HepG2 (cell line): ENCODE measurements around the gene DSCAM. TPM values are rescaled to one million over a fixed set of nuclear protein-coding genes. Genes with fewer than 3 reads are reported as not detected.

Experiments used
- ATAC-seq: fragments of 200-7000 bp; cut with Tn5 transposase; 3 replicates; pipeline ENCODE4 v1.9.1; 2020; ENCODE audit warnings: mild to moderate bottlenecking, moderate library complexity
- BruUV-seq: library from RNA; stranded (reverse); fragments of 400-500 nt; replicated peaks from 2 replicates; lab custom pipeline; 2021; lab: Mats Ljungman, UMichigan
- CTCF ChIA-PET: fragments of 300-600 bp; formaldehyde crosslinking; extraction: SDS; loops from one replicate; lab custom pipeline; 2021; ENCODE audit warnings: low total read pairs, inconsistent platforms, low intra/inter-chr PET ratio; lab: Yijun Ruan, JAX
- POLR2A ChIA-PET: fragments of 350-600 bp; sonication (Branson Sonifier 250); formaldehyde crosslinking; loops from one replicate; lab custom pipeline; 2020; ENCODE audit warnings: antibody characterized with exemption, inconsistent platforms; lab: Yijun Ruan, JAX
- DNase-seq: peaks from one replicate; pipeline ENCODE4 v3.0.0-alpha.2; 2015; ENCODE audit warnings: low spot score
- FAIRE-seq: peaks from 3 replicates; lab custom pipeline; 2011; peaks lifted over from hg19 to GRCh38; lab: Jason Lieb, UNC
- H2AFZ ChIP-seq: one replicate; pipeline ENCODE4 v1.6.1; 2011; ENCODE audit warnings: low read length, inconsistent platforms
- H3K27ac ChIP-seq: fragments of 300-600 bp; 3 replicates; pipeline ENCODE4 v1.8.0; 2011; ENCODE audit warnings: mixed run types, mild to moderate bottlenecking, mixed read lengths, low read length, inconsistent platforms; ENCODE audit not compliant: insufficient read depth; ENCODE audit errors: extremely low read length
- H3K27me3 ChIP-seq, 2 experiments: fragments of 200-600 bp in 1 of 2; 2 replicates in 1 of 2; 3 replicates in 1 of 2; pipeline versions ENCODE4 v1.6.0 to v1.8.0; 2011; ENCODE audit warnings: low read length in 2 of 2, mild to moderate bottlenecking in 2 of 2, moderate library complexity in 2 of 2, inconsistent platforms in 1 of 2; ENCODE audit not compliant: insufficient read depth in 2 of 2, control insufficient read depth in 1 of 2
- H3K36me3 ChIP-seq, 2 experiments: fragments of 200-600 bp in 1 of 2; replicated peaks in 1 of 2; 2 replicates in 1 of 2; 3 replicates in 1 of 2; pipeline versions ENCODE4 v1.5.1 to v1.8.0; 2011; ENCODE audit warnings: low read length in 2 of 2, inconsistent platforms in 1 of 2; ENCODE audit not compliant: insufficient read depth in 2 of 2, control insufficient read depth in 1 of 2
- H3K4me1 ChIP-seq: 2 replicates; pipeline ENCODE4 v1.5.1; 2012; ENCODE audit warnings: low read length, inconsistent platforms; ENCODE audit not compliant: insufficient read depth
- H3K4me2 ChIP-seq: 2 replicates; pipeline ENCODE4 v1.6.0; 2011; ENCODE audit warnings: low read depth, low read length, inconsistent platforms
- H3K4me3 ChIP-seq, 3 experiments: fragments of 200-600 bp in 1 of 3; sonication (generic), shearing (Covaris generic) in 1 of 3; replicated peaks in 1 of 3; 2 replicates each; pipeline ENCODE4 v1.5.1; 2011 to 2016; ENCODE audit warnings: low read length in 3 of 3, inconsistent platforms in 2 of 3, low read depth in 2 of 3, mild to moderate bottlenecking in 2 of 3, control low read depth in 1 of 3, mixed read lengths in 1 of 3; ENCODE audit not compliant: insufficient read depth in 1 of 3
- H3K79me2 ChIP-seq: one replicate; pipeline ENCODE4 v1.6.1; 2011; ENCODE audit warnings: low read length, inconsistent platforms; ENCODE audit not compliant: insufficient read depth
- H3K9ac ChIP-seq: 2 replicates; pipeline ENCODE4 v1.6.0; 2011; ENCODE audit warnings: mild to moderate bottlenecking, low read depth, low read length, inconsistent platforms; ENCODE audit not compliant: insufficient read depth
- H3K9me3 ChIP-seq: 2 replicates; pipeline ENCODE4 v1.5.1; 2012; ENCODE audit warnings: mild to moderate bottlenecking, low read length
- H4K20me1 ChIP-seq: 2 replicates; pipeline ENCODE4 v1.6.0; 2011; ENCODE audit warnings: inconsistent platforms, mild to moderate bottlenecking, low read length, moderate library complexity; ENCODE audit not compliant: insufficient read depth
- ATAD3A ChIP-seq: sonication (generic); formaldehyde crosslinking; IDR thresholded peaks from 2 replicates; pipeline ENCODE4 v1.4.0; 2020; ENCODE audit warnings: missing genetic modification reagents
- ATF6 ChIP-seq: sonication (generic); formaldehyde crosslinking; conservative IDR thresholded peaks from 2 replicates; pipeline ENCODE4 v1.4.0; 2020; ENCODE audit warnings: missing genetic modification reagents
- ATF7-NPFF ChIP-seq: sonication (generic); formaldehyde crosslinking; IDR thresholded peaks from 2 replicates; pipeline ENCODE4 v1.8.1; 2023; ENCODE audit warnings: mild to moderate bottlenecking, low read depth, missing genetic modification reagents, moderate library complexity
- BRCA1 ChIP-seq: sonication (generic); formaldehyde crosslinking; IDR thresholded peaks from 2 replicates; pipeline ENCODE4 v1.4.0; 2020; ENCODE audit warnings: missing genetic modification reagents
- CEBPB ChIP-seq: IDR thresholded peaks from 2 replicates; pipeline ENCODE4 v1.6.1; 2011; ENCODE audit warnings: low read depth, low read length, improper control_type of control experiment, borderline replicate concordance
- GATAD1 ChIP-seq: IDR thresholded peaks from 2 replicates; pipeline ENCODE4 v1.6.1; 2016; ENCODE audit warnings: missing genetic modification reagents, missing compliant biosample characterization
- HOMEZ ChIP-seq: IDR thresholded peaks from 2 replicates; pipeline ENCODE4 v1.6.1; 2016; ENCODE audit warnings: low read depth
- NFYC ChIP-seq: IDR thresholded peaks from 2 replicates; pipeline ENCODE4 v1.6.1; 2016; ENCODE audit warnings: missing genetic modification reagents, missing compliant biosample characterization
- PHB2 ChIP-seq: fragments of 450-650 bp; IDR thresholded peaks from 2 replicates; pipeline ENCODE4 v1.6.1; 2018; ENCODE audit not compliant: partially characterized antibody
- PHF8 ChIP-seq: sonication (generic); formaldehyde crosslinking; IDR thresholded peaks from 2 replicates; pipeline ENCODE4 v1.5.0; 2020; ENCODE audit warnings: missing genetic modification reagents
- PRDM15 ChIP-seq: sonication (generic); formaldehyde crosslinking; IDR thresholded peaks from 2 replicates; pipeline ENCODE4 v1.4.0; 2020; ENCODE audit warnings: missing genetic modification reagents
- RCOR2 ChIP-seq: IDR thresholded peaks from 2 replicates; pipeline ENCODE4 v1.6.1; 2016; ENCODE audit warnings: missing biosample characterization, missing genetic modification reagents
- SATB2 ChIP-seq: sonication (generic); formaldehyde crosslinking; IDR thresholded peaks from 2 replicates; pipeline ENCODE4 v1.5.0; 2020; ENCODE audit warnings: missing genetic modification reagents
- SNAPC5 ChIP-seq: sonication (generic); formaldehyde crosslinking; IDR thresholded peaks from 2 replicates; pipeline ENCODE4 v1.8.1; 2023; ENCODE audit warnings: mild to moderate bottlenecking, missing genetic modification reagents, borderline replicate concordance
- SOX5 ChIP-seq: IDR thresholded peaks from 2 replicates; pipeline ENCODE4 v1.6.1; 2016; ENCODE audit warnings: borderline replicate concordance
- SP4 ChIP-seq: sonication (generic); formaldehyde crosslinking; IDR thresholded peaks from 2 replicates; pipeline ENCODE4 v1.8.1; 2023; ENCODE audit warnings: mild to moderate bottlenecking, missing genetic modification reagents
- THAP8 ChIP-seq: sonication (generic); formaldehyde crosslinking; IDR thresholded peaks from 2 replicates; pipeline ENCODE4 v1.5.1; 2020; ENCODE audit warnings: missing genetic modification reagents, mild to moderate bottlenecking, borderline replicate concordance
- ZBTB7A ChIP-seq: sonication (generic); formaldehyde crosslinking; IDR thresholded peaks from 2 replicates; pipeline ENCODE4 v1.8.0; 2022; ENCODE audit warnings: mild to moderate bottlenecking, missing genetic modification reagents
- ZZZ3 ChIP-seq: sonication (generic); formaldehyde crosslinking; IDR thresholded peaks from 2 replicates; pipeline ENCODE4 v1.4.0; 2020; ENCODE audit warnings: missing genetic modification reagents, mild to moderate bottlenecking, borderline replicate concordance
- WGBS: methylation state at CpG from one replicate; pipeline ENCODE4 v1.1.6; 2017; ENCODE audit warnings: low lambda C conversion rate; 5-methylcytosine and 5-hydroxymethylcytosine counted together
- in situ Hi-C: cut with HindIII; loops from 2 replicates; pipeline ENCODE4 v1.10.0; 2017; ENCODE audit warnings: low pct_unique_long_range_greater_than_20kb; ENCODE audit not compliant: extremely low pct_ligation_motif_present
- intact Hi-C: fragments of 100-400 bp; cut with micrococcal nuclease; formaldehyde crosslinking; loops from one replicate; pipeline ENCODE4 v1.10.0; 2022; ENCODE audit not compliant: unreplicated experiment
- polyA plus RNA-seq, 8 experiments: library from polyadenylated mRNA; depleted of rRNA in 3 of 8; stranded (reverse) in 7 of 8; unstranded in 1 of 8; fragments of >200 nt; fragmentation: Illumina TruSeq in 4 of 8; extraction: Trizol in 4 of 8; gene quantifications; 2 replicates each; pipeline versions ENCODE4 v1.2.1 to v1.2.3, GENCODE V29; 2011 to 2016; ENCODE audit warnings: low read depth in 4 of 8, missing spikeins in 1 of 8, mixed read lengths in 1 of 8; ENCODE audit not compliant: insufficient read depth in 1 of 8
- total RNA-seq, 5 experiments: library from RNA; depleted of rRNA; stranded (reverse); fragments of >200 nt; fragmentation: Illumina TruSeq; extraction: Trizol; gene quantifications; 2 replicates each; pipeline ENCODE4 v1.2.3, GENCODE V29; 2016; ENCODE audit warnings: low read depth in 1 of 5

DSCAM gene
- total and polyA plus RNA-seq, 2 of the 13 experiments (the other 11 are each of a cell fraction or from before 2014, with no cell fraction given), result not detected

- in situ Hi-C loops, result no loop called here
- POLR2A ChIA-PET, result no interaction called here
Observed at GRCh38 chr21:40769231-40769630, 77.7 kb downstream of the DSCAM start.

More at GRCh38 chr21:40769231-40769630, 77.7 kb downstream of the DSCAM start:
- Histone ChIP-seq H2AFZ (no peak overlapping the region), H3K36me3 (no peaks in the 10 kb centered on the region), H4K20me1 (no peaks in the 10 kb centered on the region), H3K4me2 (no peak overlapping the region), H3K9me3 (peaks cover 97% of the 10 kb centered on the region), H3K27ac (no peak overlapping the region), H3K79me2 (no peaks in the 10 kb centered on the region), H3K4me3 (no peak overlapping the region), H3K9ac (no peak overlapping the region), H3K4me1 (no peaks in the 10 kb centered on the region), H3K27me3 (no peaks in the 10 kb centered on the region)
- TF ChIP-seq PHF8 (CRISPR knock-in tag) (no peak), RCOR2 (CRISPR knock-in tag) (no peak), GATAD1 (CRISPR knock-in tag) (no peak), BRCA1 (CRISPR knock-in tag) (no peak), THAP8 (CRISPR knock-in tag) (no peak), SNAPC5 (CRISPR knock-in tag) (no peak), ATAD3A (CRISPR knock-in tag) (no peak), ATF7-NPFF (CRISPR knock-in tag) (no peak), SATB2 (CRISPR knock-in tag) (no peak), PHB2 (no peak), HOMEZ (no peak), NFYC (CRISPR knock-in tag) (no peak), SOX5 (no peak), ZZZ3 (no peak), ZBTB7A (no peak), CEBPB (no peak), SP4 (CRISPR knock-in tag) (no peak), ATF6 (CRISPR knock-in tag) (no peak), PRDM15 (CRISPR knock-in tag) (no peak)
- intact Hi-C loops, result no loop called here
- FAIRE-seq (no peak), ATAC-seq (no peak), DNase-seq (no peak)
- WGBS, result 50% methylated on average over 1 of the region's 1 CpG
- no TSS peak for BruUV-seq
- CTCF ChIA-PET, result no interaction called here
